Measurements from ENCODE around the gene SLC11A1.

The SLC11A1 gene

GRCh38 chr2:218406209-218406948 lies 24.3 kb downstream of the SLC11A1 start:
- peak; percentile 94 for DNase-seq

DNA sequence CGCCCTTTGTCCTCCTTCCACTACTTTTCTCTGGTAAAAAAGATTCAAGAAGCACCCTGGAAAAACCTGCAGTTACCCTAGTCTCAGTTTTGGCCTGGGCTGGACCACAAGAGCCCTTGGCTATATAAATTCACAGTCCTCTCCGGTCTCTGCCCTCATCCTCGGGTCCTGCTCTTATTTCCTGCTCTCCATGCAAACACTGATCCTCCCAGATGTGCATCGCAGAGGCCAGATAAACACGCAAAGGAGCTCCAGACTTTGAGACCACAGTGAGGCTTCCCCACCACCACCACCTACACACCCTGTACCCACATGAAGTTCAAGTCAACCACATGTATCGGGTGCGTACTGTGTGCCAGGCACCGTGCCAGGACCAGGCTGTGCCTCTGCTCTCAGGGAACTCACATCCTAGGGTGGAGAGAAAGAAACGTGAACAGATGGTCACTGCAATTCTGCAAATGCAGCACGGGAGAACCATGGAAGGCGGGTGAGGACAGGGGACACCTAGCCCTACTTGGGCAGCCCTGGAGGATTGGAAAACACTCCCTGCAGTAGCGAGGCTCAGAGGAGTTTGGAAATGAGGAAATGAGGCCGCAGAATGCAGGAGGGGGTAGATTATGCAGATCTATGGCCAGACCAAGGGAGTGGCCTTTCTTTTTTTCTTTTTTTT lies 25.0 kb downstream of the SLC11A1 start:
- DNase-seq, result peak; percentile 88

- no peak for DNase-seq
Measured at GRCh38 chr2:218407717-218408116, 25.6 kb downstream of the SLC11A1 start.

GRCh38 chr2:218418321-218418716 lies 36.2 kb downstream of the SLC11A1 start:
- DNase-seq, result no peak

GRCh38 chr2:218418717-218419458 lies 36.8 kb downstream of the SLC11A1 start, which contains the start of gene VIL1:
Gene VIL1, plus strand, starts transcription at chr2:218419123. Its CDS starts 4,656 bp downstream, at chr2:218423779.
- no peak for DNase-seq

DNA sequence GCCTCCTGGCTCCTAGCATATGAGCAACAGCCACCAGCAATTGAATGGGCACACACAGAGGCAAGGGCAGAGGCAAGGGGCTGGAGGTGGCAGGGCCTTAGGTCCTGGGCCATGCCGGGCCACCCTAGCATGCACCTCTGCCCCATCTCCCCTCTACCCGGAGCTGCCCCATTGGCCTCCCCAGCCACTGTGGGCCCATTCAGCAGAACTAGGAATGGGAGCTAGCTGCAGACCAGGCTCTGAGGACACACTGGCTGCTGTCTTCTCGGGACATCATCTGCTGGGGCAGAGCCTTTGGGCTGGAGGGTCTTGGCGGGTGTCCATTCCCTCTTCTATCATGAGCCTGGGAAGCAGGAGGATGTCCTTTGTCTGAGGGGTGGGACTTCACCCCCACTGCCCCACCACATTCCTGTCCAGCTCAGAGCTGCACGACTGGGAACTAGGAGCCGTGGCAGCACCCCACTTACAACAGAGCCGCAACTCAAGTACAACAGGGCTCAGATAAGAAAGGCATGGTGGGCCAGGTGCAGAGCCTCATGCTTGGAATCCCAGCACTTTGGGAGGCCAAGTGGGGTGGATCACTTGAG lies 37.6 kb downstream of the SLC11A1 start:
- no peak for DNase-seq

DNA sequence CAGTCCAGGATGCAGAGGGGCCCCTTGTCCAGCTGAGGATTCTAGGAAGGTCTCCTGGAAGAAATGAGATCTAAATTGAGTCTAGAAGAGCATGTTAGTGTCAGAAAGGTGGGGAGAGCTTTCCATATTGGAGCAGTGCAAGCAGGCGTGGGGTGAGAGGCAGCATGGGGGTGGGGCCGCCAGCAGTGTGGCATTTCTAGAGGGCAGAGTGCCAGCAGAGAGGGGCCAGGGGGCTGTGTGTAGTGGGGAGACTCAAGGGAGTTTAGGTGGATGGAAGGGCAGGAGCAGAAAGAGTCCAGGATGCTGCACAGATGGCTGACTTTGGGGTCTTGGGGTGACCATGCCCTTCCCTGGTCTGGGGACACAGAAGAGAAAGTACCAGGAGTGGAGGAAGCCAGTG lies 39.0 kb downstream of the SLC11A1 start:
- DNase-seq, result no peak

- DNase-seq, result no peak
Measured at GRCh38 chr2:218422403-218423086, 40.5 kb downstream of the SLC11A1 start.

DNA sequence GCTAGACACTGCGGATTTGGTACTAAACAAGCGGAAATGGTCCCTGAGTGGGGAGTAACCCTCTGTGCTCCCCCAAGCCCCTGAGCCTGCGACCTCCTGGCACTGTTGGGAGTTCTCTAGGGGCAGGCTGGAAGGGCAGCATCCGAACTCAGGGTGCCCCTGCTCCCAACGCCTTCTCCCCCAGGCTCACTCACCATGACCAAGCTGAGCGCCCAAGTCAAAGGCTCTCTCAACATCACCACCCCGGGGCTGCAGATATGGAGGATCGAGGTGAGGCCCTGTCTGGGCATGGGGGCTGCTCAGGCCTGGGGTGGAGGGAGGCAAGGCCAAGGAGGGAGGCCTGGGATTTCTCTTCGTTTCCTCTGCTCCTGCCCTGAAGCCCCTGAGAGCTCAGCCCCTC lies 41.5 kb downstream of the SLC11A1 start:
- no peak for DNase-seq

- no peak for DNase-seq
Measured at GRCh38 chr2:218425531-218425930, 43.5 kb downstream of the SLC11A1 start.

DNA sequence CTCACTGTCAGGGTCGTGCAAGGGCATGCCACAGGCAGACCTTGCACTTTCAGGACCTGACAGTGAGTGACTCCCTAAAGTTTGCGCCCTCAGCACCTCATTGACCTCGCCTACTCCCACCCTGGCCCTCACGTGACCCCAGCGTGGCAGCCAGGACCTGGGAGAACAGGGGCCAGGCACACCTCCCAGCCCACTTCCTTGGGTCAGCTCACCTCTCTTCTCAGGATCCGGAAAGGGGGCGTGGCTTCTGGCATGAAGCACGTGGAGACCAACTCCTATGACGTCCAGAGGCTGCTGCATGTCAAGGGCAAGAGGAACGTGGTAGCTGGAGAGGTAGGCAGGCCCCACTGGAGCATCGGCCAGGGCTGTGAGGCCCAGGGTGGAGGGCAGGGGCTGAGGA lies 45.7 kb downstream of the SLC11A1 start:
- no peak for DNase-seq

DNA sequence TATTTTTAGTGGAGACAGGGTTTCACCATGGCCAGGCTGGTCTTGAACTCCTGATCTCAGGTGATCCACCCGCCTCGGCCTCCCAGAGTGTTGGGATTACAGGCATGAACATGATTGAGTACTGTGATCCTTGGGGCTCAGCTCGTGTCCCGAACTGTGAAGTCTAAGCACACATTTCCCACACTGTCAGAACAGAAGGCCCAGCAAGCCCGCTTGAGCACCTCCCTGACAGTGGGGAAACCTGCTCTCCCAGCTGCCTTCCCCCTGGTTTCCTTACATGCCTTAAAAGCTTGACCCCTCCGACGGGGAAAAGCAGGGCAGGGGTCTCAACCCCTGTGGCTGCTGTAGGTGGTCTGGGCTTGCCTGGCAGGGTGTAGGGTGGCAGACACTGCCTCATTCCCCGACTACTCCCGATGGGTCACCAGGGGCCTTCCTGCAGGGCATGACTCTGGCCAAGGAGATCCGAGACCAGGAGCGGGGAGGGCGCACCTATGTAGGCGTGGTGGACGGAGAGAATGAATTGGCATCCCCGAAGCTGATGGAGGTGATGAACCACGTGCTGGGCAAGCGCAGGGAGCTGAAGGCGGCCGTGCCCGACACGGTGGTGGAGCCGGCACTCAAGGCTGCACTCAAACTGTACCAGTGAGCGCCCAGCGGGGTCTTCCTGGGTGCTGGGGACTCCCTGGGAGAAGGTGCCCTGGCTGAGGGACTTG lies 46.9 kb downstream of the SLC11A1 start:
- no peak for DNase-seq

- DNase-seq, result no peak
Measured at GRCh38 chr2:218429911-218430692, 48.0 kb downstream of the SLC11A1 start.

DNA sequence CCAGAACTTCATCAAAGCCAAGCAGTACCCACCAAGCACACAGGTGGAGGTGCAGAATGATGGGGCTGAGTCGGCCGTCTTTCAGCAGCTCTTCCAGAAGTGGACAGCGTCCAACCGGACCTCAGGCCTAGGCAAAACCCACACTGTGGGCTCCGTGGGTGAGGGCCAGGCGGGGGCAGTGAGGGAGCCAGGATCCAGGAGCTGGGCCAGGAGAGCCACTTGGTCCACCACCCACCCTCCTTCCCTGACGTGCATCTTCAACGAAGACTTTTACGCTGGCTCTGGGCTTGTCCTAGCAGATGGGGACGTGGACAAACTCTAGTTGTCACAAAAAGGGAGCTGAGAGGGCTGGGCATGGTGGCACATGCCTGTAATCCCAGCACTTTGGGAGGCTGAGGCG lies 48.6 kb downstream of the SLC11A1 start:
- DNase-seq, result no peak

DNA sequence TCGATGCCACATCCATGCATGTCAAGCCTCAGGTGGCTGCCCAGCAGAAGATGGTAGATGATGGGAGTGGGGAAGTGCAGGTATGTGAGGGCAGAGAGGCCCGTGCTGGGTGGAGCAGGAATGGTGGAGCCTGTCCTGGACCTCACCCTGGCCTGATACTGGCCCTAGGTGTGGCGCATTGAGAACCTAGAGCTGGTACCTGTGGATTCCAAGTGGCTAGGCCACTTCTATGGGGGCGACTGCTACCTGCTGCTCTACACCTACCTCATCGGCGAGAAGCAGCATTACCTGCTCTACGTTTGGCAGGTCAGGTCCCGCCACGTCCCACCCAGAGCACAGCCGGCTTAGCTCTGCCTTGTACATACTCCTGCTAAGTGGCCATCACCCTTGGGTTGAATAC lies 49.8 kb downstream of the SLC11A1 start:
- DNase-seq, result no peak

DNA sequence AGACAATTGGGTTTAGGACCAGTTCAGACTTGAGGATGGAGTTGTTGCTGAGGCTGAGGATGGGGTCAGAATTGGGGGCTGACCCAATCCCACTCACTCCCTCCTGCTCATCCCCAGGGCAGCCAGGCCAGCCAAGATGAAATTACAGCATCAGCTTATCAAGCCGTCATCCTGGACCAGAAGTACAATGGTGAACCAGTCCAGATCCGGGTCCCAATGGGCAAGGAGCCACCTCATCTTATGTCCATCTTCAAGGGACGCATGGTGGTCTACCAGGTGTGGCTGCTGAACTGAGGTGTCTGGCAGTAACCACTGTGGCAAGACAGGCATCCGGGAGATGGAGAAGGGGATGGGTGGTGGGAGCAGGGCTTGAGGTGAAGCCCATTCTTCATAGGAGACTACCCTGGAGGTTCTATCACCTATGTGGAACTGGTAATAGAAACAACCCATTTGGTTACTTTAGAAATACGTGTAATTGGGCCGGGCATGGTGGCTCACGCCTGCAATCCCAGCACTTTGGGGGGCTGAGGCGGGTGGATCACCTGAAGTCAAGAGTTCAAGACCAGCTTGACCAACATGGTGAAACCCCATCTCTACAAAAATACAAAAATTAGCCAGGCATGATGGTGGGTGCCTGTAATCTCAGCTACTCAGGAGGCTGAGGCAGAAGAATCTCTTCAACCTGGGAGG lies 50.7 kb downstream of the SLC11A1 start:
- DNase-seq, result no peak

DNA sequence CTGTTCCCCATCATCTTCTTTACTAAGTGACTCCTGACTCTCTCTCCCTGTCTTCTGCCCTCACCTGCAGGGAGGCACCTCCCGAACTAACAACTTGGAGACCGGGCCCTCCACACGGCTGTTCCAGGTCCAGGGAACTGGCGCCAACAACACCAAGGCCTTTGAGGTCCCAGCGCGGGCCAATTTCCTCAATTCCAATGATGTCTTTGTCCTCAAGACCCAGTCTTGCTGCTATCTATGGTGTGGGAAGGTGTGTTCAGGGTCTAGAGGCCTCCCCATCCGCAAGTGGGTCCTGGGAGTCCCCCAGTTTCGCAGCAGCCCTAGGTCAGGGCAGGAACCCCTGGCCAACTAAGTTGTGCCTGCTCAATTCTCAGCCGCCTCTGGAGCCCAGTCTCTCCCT lies 52.4 kb downstream of the SLC11A1 start:
- DNase-seq, result no peak

DNA sequence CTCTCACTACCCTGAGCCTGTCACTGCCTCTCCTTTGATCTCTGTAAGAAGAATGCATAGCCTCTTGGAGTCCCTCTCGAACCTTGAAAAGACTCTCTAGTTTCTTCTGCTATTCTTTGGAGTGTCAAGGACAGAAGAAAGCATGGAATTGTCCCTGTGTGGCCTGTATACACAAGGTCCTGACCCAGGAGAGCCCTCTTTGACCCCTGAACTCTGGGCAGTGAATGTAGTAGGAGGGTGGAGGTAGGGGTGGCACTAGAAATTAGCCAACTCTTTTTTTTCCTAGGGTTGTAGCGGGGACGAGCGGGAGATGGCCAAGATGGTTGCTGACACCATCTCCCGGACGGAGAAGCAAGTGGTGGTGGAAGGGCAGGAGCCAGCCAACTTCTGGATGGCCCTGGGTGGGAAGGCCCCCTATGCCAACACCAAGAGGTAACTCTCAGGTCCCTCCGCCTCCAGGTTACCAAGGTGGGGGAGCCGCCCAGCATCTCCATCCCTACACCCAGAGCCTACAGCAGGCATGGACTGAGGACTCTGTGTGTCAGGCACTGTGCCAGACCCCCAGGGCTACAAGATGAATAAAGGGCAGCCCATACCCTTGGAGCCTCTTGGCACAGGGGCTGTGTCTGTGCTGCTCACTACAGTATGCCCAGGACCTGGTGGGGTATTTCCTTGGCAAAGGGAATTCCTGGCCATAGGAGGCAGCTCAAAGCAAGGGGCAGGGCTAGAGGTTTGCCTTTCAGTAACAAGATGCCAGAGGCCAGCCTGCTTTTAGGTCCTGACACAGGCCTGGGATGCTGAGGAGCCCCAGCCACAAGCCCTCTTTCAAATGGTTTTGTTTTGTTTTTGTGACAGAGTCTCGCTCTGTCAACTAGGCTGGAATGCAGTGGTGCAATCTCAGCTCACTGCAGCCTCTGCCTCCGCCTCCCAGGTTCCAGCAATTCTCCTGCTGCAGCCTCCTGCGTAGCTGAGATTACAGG lies 53.2 kb downstream of the SLC11A1 start:
- no peak for DNase-seq

DNA sequence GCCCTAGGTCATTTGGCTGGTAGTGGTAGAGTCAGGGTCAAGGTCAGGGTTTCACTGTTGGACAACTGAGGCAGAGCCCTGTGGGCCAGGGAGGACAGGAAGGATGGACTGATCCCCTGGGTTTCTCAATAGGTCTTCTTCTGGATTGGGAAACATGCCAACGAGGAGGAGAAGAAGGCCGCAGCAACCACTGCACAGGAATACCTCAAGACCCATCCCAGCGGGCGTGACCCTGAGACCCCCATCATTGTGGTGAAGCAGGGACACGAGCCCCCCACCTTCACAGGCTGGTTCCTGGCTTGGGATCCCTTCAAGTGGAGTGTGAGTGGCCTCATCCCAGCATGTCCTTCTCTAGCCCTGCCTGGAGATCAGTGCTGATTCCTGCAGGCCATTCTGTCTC lies 54.9 kb downstream of the SLC11A1 start:
- no peak for DNase-seq
